Activated T-helper 17 cell treated with anti-CD3 and anti-CD28 coated beads, Interleukin-2, amount 50 U/mL, for 72 hours (primary cell): ENCODE results near the gene PTTG1. TPM values are rescaled to one million over a fixed set of nuclear protein-coding genes. Genes with fewer than 3 reads are reported as not detected.

Experiments
- ATAC-seq: fragments of 150-1000 bp; cut with Tn5 transposase; replicated peaks from 2 replicates; pipeline ENCODE4 v1.10.0; 2021; ENCODE audit warnings: mild to moderate bottlenecking, moderate library complexity
- H3K27ac Mint-ChIP-seq: one replicate; pipeline ENCODE4 v1.8.0; 2022; ENCODE audit warnings: mixed read lengths
- H3K27me3 Mint-ChIP-seq: one replicate; pipeline ENCODE4 v1.8.0; 2022; ENCODE audit warnings: mixed read lengths
- H3K36me3 Mint-ChIP-seq: one replicate; pipeline ENCODE4 v1.8.0; 2022; ENCODE audit warnings: low read depth, mild to moderate bottlenecking, mixed read lengths
- H3K4me1 Mint-ChIP-seq: one replicate; pipeline ENCODE4 v1.8.0; 2022; ENCODE audit warnings: mixed read lengths
- H3K4me3 Mint-ChIP-seq: one replicate; pipeline ENCODE4 v1.8.0; 2022; ENCODE audit warnings: mild to moderate bottlenecking, mixed read lengths
- H3K9me3 Mint-ChIP-seq: one replicate; pipeline ENCODE4 v1.8.0; 2022; ENCODE audit warnings: mixed read lengths
- total RNA-seq, 2 donors: library from RNA; stranded (reverse); gene quantifications; one replicate each; pipeline ENCODE4 v1.2.3, GENCODE V29; 2022

Gene PTTG1
- total RNA-seq, 2 donors from 2014 or later, result 172 to 221 TPM

DNA sequence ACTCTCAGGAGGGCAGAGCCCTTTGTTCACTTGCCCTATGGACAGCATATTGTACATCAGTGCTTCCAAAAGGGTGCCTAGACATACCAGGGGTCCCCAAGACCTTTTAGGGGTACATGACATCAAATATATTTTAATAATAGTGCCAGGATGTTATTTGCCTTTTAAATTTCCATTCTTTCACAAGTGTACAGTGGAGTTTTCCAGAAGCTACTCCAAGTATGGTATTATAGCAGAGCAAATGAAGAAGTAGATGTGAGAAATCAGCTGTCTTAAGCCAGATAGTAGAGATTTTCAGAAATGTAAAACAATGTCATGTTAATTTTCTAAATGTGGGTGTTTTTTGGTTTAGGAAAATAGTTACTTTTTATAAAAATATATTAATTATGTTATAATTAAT lies 15.6 kb downstream of the PTTG1 start:
- no peak for ATAC-seq
- Mint-ChIP-seq H3K27me3 (peaks cover 12% of the 10 kb centered on the region), H3K4me1 (peaks cover 11% of the 10 kb centered on the region), H3K27ac (no peak overlapping the region), H3K9me3 (no peaks in the 10 kb centered on the region), H3K36me3 (no peaks in the 10 kb centered on the region), H3K4me3 (no peak overlapping the region)

GRCh38 chr5:160438316-160439204 lies 16.9 kb downstream of the PTTG1 start:
- Mint-ChIP-seq H3K36me3 (no peaks in the 10 kb centered on the region), H3K4me3 (peak overlapping the region; percentile 86), H3K9me3 (no peaks in the 10 kb centered on the region), H3K27me3 (peaks cover 12% of the 10 kb centered on the region), H3K27ac (peak overlapping the region; percentile 85), H3K4me1 (peaks cover 11% of the 10 kb centered on the region)
- ATAC-seq, result peak; percentile 65

- Mint-ChIP-seq H3K9me3 (no peaks in the 10 kb centered on the region), H3K36me3 (no peaks in the 10 kb centered on the region), H3K4me3 (peak overlapping the region; percentile 86), H3K27ac (peak overlapping the region; percentile 85), H3K27me3 (peaks cover 11% of the 10 kb centered on the region), H3K4me1 (peaks cover 9% of the 10 kb centered on the region)
- peak; percentile 81 for ATAC-seq
Measured at GRCh38 chr5:160439205-160439600, 17.5 kb downstream of the PTTG1 start.

DNA sequence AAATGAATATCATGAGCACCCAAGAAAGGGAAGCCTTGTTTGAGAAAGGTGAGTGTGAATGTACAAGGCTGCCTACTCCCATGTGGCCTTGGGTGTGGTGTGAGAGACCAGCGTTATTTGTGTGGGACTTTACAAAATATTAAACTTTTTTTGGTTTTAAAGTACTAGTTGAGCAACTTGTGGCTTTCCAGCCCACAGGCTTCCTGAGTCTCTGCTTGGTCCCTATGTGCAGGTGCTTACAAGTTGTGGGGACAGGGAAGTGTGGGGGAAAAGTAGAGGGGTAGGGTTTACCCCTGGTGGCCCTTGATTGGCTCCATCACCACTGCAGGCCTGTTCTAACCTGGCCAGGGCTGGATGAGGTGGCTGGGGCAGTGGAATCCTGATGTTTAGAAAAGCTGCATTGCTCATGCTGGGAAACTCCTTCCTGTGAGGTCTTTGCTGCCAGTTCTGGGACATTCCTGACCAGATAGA lies 19.7 kb downstream of the PTTG1 start:
- Mint-ChIP-seq H3K9me3 (no peaks in the 10 kb centered on the region), H3K4me1 (peaks cover 11% of the 10 kb centered on the region), H3K27ac (peak overlapping the region; percentile 13), H3K27me3 (no peaks in the 10 kb centered on the region), H3K4me3 (no peak overlapping the region), H3K36me3 (no peaks in the 10 kb centered on the region)
- no peak for ATAC-seq

DNA sequence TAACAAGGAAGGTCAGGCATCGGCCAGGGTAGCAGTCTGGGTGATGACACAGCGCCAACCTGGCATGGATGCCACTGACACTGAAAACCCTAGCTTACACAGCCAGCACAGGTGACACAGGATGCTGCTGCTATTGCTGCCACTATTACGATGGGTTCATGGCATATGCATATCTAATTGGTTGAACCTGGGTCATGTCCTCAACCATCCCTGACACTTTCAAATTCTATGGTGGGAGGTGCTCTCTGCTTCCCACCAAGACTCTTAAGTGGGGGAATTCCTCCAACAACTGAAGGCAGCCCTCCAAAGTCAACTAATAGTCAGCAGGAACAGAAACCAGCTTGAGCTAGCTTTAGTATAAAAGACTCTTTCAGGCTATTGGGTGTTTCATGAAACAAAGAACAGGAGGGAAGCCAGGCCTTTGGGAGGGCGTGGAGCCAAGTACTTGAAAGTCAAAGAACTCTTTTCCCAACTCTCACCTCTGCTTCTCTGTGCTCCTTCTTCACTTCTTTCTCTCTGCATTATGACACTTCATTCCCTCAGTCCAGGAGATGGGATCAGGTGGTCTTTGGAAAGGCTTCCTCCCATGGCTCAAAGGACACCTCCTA lies 21.3 kb downstream of the PTTG1 start:
- Mint-ChIP-seq H3K36me3 (no peaks in the 10 kb centered on the region), H3K27ac (peak overlapping the region; percentile 63), H3K9me3 (no peaks in the 10 kb centered on the region), H3K27me3 (no peaks in the 10 kb centered on the region), H3K4me1 (peaks cover 11% of the 10 kb centered on the region), H3K4me3 (no peak overlapping the region)
- ATAC-seq, result no peak

- Mint-ChIP-seq H3K27me3 (no peaks in the 10 kb centered on the region), H3K27ac (peak overlapping the region; percentile 18), H3K4me1 (peaks cover 5% of the 10 kb centered on the region), H3K9me3 (no peaks in the 10 kb centered on the region), H3K36me3 (no peaks in the 10 kb centered on the region), H3K4me3 (no peak overlapping the region)
- ATAC-seq, result no peak
Measured at GRCh38 chr5:160444407-160444806, 22.8 kb downstream of the PTTG1 start.

- Mint-ChIP-seq H3K27me3 (no peaks in the 10 kb centered on the region), H3K9me3 (no peaks in the 10 kb centered on the region), H3K27ac (no peak overlapping the region), H3K4me1 (peaks cover 5% of the 10 kb centered on the region), H3K4me3 (no peak overlapping the region), H3K36me3 (no peaks in the 10 kb centered on the region)
- ATAC-seq, result peak; percentile 28
Measured at GRCh38 chr5:160445132-160445531, 23.5 kb downstream of the PTTG1 start.

DNA sequence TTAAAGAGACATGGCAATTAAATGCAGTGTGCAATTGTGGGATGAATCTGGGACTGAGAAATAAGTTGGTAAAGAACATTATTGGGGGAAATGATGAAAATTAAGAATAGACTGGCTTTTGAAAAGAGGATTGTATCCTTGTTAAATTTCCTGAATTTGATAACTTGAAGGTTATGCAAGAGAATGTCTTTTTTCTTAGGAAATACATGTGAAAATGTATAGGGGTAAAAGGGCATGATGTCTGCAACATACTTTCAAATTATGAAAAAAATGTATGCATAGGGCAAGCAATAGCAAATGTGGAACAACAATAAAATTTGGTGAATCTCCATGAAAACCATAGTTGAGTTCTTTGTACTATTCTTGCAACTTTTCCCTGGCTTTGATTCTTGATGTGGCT lies 24.1 kb downstream of the PTTG1 start:
- no peak for ATAC-seq
- no peaks in the 10 kb centered on the region for H3K27me3 Mint-ChIP-seq
- no peaks in the 10 kb centered on the region for H3K9me3 Mint-ChIP-seq
- H3K4me1 Mint-ChIP-seq, result peaks cover 5% of the 10 kb centered on the region
- H3K36me3 Mint-ChIP-seq, result no peaks in the 10 kb centered on the region
- H3K4me3 Mint-ChIP-seq, result no peak overlapping the region
- H3K27ac Mint-ChIP-seq, result no peak overlapping the region

DNA sequence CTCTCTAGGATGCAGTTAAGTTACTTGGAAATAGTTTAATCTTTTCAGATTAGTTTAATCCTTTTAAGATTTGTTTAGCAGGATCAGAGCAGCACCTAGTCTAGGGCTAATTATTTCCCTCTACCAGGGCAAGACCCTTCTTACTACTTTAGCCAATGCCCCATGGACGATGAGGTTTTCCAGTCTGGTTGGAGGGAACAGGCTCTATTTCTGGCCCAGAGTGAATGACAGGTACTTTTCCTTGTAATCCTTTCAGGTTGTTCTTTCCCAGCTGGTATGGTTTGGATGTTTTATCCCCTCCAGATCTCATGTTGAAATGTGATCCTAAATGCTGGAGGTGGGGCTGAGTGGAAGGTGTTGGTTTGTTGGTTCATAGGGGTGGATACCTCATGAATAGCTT lies 27.2 kb downstream of the PTTG1 start:
- Mint-ChIP-seq H3K9me3 (no peaks in the 10 kb centered on the region), H3K4me1 (peaks cover 5% of the 10 kb centered on the region), H3K27me3 (no peaks in the 10 kb centered on the region), H3K36me3 (no peaks in the 10 kb centered on the region), H3K4me3 (no peak overlapping the region), H3K27ac (peak overlapping the region; percentile 20)
- ATAC-seq, result no peak

DNA sequence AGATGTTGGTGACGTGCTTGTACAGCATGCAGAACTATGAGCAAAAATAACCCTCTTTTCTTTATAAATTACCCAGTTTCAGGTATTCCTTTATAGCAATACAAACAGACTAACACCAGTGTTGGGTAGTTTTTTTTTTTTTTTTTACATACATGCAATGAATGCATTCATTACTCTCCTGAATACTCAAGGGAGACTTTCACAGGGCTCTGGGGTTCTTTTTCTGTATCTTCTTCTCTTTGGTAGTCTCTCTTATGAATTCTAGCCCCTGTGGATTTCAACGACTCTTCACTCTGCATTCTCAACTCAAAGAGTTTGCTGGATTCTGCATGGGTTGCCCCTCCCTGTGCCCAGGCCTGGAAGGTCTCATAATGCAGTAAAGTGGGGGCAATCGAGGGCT lies 27.8 kb downstream of the PTTG1 start:
- H3K9me3 Mint-ChIP-seq, result no peaks in the 10 kb centered on the region
- ATAC-seq, result no peak
- no peak overlapping the region for H3K27ac Mint-ChIP-seq
- no peaks in the 10 kb centered on the region for H3K36me3 Mint-ChIP-seq
- no peak overlapping the region for H3K4me3 Mint-ChIP-seq
- H3K4me1 Mint-ChIP-seq, result peaks cover 5% of the 10 kb centered on the region
- no peaks in the 10 kb centered on the region for H3K27me3 Mint-ChIP-seq

- peak; percentile 45 for ATAC-seq
- H3K4me3 Mint-ChIP-seq, result no peak overlapping the region
- H3K27ac Mint-ChIP-seq, result no peak overlapping the region
- H3K4me1 Mint-ChIP-seq, result peaks cover 2% of the 10 kb centered on the region
- H3K27me3 Mint-ChIP-seq, result peaks cover 2% of the 10 kb centered on the region
- H3K36me3 Mint-ChIP-seq, result no peaks in the 10 kb centered on the region
- no peaks in the 10 kb centered on the region for H3K9me3 Mint-ChIP-seq
Measured at GRCh38 chr5:160450164-160450932, 28.7 kb downstream of the PTTG1 start.

- H3K9me3 Mint-ChIP-seq, result no peaks in the 10 kb centered on the region
- peaks cover 5% of the 10 kb centered on the region for H3K27me3 Mint-ChIP-seq
- ATAC-seq, result no peak
- no peak overlapping the region for H3K4me3 Mint-ChIP-seq
- H3K4me1 Mint-ChIP-seq, result peaks cover 5% of the 10 kb centered on the region
- H3K27ac Mint-ChIP-seq, result no peak overlapping the region
- H3K36me3 Mint-ChIP-seq, result no peaks in the 10 kb centered on the region
Measured at GRCh38 chr5:160451281-160451680, 29.6 kb downstream of the PTTG1 start.

DNA sequence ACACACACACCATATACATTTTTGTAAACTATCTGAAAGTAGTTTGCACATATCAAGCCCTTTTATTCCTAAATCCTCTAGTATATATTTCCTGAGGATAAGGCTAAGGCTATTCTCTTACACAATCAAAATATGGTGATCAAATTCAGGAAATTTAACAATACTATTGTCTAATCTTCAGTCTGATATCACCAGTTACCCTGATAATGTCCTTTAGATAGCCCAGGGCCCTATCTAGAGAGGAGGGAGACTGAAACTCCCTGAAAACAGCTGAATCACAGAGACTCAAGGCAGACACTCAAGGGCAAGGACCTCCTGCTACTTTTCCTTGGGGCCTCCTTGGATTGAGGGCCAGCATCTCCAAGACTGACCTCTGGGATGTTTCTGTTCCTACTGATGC lies 30.4 kb downstream of the PTTG1 start:
- no peak overlapping the region for H3K27ac Mint-ChIP-seq
- no peaks in the 10 kb centered on the region for H3K9me3 Mint-ChIP-seq
- H3K36me3 Mint-ChIP-seq, result no peaks in the 10 kb centered on the region
- no peak overlapping the region for H3K4me3 Mint-ChIP-seq
- ATAC-seq, result no peak
- H3K4me1 Mint-ChIP-seq, result peaks cover 5% of the 10 kb centered on the region
- peaks cover 5% of the 10 kb centered on the region for H3K27me3 Mint-ChIP-seq

DNA sequence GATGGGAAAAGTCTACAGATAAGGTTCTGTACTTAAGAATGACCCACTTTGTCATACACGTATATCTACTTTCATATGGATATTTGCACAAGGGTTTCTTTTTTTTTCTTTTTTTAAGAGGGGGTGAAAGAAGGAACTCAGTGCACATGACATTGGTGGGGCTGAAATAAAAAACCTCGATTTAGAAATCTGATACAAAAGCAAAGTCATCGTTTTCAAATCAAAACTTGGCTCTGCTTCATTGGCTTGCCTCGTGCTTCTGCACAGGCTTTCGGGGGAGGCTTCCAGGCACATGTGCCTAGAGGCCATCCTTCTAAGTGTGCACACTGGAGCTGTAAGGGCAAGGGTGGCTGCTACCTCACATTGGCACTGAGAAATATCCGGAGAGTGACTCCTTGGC lies 31.1 kb downstream of the PTTG1 start:
- Mint-ChIP-seq H3K4me1 (peaks cover 5% of the 10 kb centered on the region), H3K36me3 (no peaks in the 10 kb centered on the region), H3K9me3 (no peaks in the 10 kb centered on the region), H3K4me3 (no peak overlapping the region), H3K27ac (no peak overlapping the region), H3K27me3 (peaks cover 5% of the 10 kb centered on the region)
- no peak for ATAC-seq
